Forelimb muscle (tissue), 1 donor: ENCODE data around the gene SULT1A1. TPM values are rescaled to one million over a fixed set of nuclear protein-coding genes. Genes with fewer than 3 reads are reported as not detected.
"Not testable (repeated sequence)": the region's sequence is repeated elsewhere in the genome, so short reads cannot be mapped to it uniquely, and the experiment has no call there.

Experiments used
- DNase-seq: peaks from one replicate; pipeline ENCODE4 v3.0.0-alpha.2; 2013; ENCODE audit warnings: low read depth
- polyA plus RNA-seq: library from polyadenylated mRNA; unstranded; fragments of 120-200 nt; gene quantifications from one replicate; pipeline ENCODE4 v1.2.1, GENCODE V29; 2013; ENCODE audit not compliant: insufficient read length

The SULT1A1 gene
- polyA plus RNA-seq, 1 donor: 15.5 TPM

DNA sequence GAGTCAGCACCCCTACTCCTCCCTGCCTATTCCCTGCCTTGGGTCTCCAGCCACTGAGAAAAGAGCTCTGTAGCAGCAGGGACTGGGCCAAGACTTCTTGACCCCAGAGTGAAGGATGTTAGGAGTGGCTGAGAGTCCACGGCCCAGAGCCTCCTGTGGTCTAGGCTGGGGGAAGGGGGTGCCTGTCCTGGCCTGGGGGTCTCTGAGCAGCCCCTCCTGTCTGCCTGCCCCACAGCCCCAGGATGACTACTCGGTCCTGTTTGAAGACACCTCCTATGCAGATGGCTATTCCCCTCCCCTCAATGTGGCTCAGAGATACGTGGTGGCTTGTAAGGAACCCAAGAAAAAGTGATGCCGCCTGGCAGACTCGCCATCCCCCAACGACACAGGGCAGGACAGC, 18.5 kb downstream of the SULT1A1 start:
- no peak for DNase-seq

DNA sequence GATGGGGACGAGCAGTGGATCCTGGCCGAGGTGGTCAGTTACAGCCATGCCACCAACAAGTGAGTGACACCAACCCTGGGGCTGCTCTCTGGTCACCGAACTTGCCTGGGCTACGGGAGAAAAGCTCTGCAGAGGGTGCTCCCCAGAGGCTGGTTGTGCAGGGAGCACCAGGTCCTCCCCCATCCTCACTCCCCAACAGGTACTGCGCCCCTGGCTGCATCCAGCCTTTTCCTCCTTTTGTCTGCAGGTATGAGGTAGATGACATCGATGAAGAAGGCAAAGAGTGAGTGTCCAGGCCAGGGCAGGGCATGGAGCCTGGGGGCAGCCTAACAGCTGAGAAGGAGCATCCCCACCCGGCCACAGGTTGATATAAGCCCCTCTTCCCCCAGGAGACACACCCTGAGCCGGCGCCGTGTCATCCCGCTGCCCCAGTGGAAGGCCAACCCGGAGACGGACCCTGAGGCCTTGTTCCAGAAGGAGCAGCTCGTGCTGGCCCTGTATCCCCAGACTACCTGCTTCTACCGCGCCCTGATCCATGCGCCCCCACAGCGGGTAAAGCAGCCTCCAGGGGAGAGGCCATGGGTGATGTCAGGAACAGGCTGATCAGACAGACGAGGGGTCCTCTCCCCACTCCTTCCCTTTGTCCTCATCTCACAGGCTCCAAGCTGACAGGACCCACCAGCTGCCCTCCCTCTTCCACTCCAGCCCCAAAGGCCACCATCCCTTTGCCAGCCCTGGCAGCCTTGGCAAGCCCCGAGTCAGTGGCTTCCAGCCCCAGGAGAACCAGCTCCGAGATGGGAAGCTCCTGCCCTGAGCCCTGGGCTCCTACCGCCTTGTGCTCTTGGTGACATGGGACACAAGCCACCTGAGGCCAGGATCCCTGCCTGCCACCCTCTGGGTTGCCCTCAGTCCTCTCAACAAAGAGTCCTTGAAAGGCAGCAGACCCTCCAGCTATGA, 19.2 kb downstream of the SULT1A1 start:
- no peak for DNase-seq

DNA sequence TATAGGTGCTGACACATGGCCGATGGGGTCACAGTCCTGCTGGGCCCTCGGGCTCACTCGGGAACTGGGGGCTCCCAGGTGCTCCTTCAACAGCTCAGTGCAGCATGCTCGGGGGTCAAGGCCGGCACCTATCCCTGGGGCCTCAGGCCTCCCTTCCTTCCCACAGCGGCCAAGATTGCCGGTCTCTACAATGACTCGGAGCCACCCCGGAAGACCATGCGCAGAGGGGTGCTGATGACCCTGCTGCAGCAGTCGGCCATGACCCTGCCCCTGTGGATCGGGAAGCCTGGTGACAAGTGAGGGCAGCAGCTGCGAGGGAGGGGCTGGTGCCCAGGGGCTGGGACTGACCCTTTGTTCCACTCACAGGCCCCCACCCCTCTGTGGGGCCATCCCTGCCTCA, 19.9 kb downstream of the SULT1A1 start:
- no peak for DNase-seq

DNA sequence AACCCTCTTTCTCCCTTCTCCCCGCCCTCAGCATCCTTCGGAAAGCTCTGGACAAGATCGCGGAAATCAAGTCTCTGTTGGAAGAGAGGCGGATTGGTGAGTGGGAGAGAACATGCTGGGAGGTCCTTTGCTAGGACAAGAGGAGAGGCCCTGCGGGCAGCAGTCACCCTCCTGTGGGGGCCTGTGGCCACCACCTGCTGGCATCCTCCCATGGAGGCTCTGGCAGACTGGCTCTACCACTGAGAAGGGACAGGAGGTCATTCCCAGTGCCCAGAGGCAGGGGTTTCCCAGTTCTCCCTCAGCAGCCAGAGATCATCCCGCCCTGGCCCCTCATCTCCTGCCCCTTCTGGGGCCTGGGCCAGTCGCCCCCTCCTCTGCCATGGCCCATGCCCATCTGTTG, 20.8 kb downstream of the SULT1A1 start:
- no peak for DNase-seq

DNA sequence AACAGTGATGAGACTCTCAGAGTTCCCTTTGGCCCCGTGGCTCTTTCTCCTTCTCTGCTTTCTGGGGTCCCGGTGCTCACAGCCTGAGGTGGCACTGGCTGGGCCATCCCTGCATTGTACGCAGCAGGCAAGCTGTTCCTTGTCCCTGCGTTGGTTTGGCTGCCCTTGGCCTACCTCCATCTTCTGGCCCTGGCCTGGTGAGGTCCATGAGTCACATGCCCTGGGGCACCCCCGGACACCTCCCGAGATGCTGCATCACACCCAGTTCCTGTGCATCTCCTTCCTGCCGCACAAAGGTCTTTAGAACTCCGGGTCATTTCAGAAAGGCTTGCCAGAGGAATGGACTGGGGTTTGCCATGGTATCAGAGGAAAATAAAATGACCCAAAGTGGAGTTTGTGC, 22.5 kb downstream of the SULT1A1 start:
- DNase-seq: no peak

DNA sequence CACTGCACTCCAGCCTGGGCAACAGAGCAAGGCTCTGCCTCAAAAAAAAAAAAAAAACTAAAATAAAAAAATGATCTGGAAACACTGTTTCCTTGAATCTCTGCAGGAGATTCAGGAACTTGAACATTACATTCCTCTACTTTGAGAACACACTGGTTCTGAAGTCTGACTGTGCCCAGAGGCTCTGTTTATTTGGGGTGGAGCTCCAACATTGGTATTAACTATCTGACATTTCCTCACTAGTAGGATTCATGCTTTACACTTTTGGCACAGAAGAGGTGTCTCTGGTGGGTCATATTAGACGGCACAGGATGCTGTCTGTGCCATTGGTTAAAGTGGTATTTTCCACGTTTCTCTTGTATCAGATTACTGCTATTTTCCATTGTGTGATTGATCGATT, 23.4 kb downstream of the SULT1A1 start:
- no peak for DNase-seq

DNA sequence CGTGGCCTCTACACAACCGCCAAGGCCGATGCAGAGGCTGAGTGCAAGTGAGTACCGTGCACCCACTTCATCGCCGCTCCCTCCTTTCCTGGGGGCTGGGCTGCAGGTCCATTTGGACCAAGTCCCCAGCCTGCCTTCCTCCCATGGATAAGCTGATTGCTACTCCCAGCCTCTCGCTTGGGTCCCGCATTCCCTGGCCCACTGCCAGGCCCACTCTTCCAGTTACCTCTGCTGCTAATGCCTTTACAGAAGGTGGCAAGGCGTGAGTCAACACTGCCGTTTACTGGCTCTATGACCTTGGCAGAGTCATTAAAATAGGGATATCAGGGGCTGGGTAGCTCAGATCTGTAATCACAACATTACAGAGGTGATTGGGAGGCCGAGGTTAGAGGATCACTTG, 24.2 kb downstream of the SULT1A1 start:
- no peak for DNase-seq

DNA sequence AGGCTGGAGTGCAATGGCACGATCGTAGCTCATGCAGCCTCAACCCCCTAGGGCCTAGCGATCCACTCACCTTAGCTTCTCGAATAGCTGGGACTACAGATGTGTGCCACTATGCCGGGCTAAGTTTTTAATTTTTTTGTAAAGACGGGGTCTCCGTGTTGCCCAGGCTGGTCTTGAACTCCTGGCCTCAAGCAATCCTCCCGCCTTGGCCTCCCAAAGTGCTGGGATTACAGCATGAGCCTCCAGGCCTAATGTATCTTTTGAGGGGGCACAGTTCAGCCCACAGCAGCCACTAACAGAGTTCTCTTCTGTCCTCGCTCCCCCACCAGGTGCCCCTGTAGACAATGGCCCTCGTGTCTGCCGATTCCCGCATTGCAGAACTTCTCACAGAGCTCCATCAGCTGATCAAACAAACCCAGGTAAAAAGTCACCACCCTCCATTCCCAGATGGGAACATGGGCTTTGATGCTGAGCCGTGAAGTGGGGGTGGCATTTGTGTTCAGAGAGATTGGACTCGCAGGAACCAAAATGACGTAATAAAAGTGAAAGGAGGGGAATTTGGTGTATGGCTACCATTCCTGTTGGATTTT, 29.0 kb downstream of the SULT1A1 start:
- no peak for DNase-seq

DNA sequence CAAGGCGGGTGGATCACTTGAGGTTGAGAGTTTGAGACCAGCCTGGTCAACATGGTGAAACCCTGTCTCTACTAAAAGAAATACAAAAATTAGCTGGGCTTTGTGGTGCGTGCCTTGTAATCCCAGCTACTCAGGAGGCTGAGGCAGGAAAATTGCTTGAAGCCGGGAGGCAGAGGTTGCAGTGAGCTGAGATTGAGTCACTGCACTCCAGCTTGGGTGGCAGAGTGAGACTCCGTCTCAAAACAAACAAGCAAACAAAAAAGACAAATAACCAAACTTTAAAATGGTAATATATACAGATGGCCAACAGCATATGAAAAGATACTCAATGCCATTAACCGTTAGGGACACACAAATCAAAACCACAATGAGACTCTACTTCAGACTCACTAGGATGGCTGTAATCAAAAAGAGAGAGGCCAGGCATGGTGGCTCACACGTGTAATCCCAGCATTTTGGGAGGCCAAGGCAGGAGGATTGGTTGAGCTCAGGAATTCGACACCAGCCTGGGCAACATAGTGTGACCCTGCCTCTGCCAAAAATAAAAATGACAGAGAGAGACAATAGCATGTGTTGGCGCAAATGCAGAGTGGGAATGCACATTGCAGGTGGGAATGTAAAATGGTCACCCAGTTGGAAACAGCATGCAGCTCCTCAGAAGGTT, 34.3 kb downstream of the SULT1A1 start:
- DNase-seq: no peak

DNA sequence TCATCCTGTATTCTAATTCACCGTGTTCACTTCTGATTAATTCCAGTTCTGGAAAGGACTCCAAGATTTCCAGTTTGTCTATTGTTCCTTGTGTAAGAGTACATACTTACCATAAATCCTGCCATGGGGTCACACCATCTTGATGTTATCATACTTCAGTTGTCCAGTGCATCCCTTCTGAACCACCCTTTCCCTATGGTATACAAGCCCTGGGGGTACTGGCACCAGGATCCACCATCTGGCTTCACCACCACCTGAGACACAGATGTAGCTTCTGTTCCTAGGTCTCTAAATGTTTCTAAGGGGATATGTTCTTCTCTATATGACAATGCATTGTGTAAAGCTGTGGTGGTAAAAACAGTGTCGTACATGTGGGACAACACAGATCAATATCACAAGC, 34.9 kb downstream of the SULT1A1 start:
- DNase-seq: no peak

DNA sequence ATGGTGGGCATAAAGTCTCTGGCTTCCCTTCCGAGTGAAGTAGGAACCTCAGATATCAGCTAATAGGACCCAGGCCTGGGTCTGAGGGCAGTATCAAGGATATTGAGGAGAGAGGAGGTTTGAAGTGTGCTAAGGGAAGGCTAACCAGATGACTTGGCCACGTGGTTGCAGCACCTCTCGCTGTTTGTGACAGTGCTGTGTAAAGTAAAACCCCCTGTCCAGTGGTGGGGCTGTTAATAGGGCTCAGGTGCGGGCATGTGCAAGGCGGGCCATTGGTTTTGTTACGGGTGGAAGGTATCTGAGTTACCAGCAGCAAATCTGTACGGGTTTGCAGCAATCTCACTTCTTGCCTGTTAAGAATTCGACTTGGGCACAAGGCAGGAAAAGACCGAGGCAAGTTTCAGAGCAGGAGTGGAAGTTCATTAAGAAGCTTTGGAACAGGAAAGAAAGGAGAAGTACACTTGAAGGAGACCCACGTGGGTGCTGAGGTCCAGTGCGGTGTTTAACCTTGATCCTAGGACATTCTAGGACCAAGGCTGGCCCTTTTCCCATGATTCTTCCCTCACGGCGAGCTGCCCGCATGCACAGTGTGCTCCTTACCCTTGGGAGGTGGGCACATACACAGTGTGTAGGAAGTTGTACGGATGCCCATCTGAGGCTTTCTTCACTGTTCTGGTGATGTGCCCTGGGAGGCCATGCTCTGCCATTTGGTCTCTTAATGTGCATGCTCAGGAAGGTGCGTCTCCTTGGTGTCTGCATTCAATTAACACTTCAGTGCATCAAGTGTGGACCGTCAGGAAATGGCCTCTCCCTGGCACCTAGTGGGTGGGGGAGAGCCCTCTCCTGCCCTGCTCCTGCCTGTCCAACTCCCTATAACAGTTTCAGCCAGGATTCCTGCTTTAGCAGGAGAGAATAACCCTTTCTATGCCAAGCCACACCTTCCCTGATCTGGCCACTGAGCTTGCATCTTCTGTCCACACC, 35.8 kb downstream of the SULT1A1 start:
- DNase-seq: no peak

DNA sequence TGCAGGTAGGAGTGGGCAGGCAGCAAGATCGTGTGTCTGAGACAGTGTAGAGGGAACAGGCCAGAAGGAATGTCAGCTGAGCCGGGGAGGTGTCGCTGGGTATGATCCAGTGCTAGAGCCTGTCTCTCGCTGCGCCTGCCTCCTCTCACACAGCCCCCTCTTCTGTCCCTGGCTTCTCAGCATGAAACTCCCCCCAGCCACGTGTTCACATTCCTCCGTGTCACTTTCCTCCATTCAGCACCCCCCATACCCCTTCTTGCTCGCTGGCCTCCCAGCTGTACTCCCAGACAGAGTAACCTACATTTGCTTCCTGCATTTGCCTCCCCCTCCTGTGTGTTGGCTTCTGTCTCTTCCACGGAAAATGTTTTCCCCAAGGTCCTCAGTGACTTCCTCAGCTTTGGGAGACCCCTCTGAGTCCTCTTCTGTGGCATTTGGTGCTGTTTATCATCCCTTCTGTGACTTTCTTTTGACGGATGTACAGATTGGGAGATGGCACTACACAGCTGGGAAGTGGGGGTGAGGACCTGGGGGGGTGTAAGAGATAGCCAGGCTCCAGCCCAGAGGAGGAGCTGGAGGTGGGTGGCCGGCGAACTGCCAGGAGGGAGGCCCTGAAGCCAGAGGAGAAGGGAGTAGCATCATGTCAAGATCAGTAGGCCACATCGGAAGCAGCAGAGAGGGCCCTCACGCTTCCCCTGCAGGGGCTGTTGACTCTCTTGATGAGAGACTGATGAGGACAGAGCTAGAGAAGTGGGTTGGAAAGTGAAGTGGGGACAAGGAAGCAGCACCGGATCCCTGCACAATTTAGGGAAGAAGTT, 36.9 kb downstream of the SULT1A1 start:
- peak; percentile 59 for DNase-seq

DNA sequence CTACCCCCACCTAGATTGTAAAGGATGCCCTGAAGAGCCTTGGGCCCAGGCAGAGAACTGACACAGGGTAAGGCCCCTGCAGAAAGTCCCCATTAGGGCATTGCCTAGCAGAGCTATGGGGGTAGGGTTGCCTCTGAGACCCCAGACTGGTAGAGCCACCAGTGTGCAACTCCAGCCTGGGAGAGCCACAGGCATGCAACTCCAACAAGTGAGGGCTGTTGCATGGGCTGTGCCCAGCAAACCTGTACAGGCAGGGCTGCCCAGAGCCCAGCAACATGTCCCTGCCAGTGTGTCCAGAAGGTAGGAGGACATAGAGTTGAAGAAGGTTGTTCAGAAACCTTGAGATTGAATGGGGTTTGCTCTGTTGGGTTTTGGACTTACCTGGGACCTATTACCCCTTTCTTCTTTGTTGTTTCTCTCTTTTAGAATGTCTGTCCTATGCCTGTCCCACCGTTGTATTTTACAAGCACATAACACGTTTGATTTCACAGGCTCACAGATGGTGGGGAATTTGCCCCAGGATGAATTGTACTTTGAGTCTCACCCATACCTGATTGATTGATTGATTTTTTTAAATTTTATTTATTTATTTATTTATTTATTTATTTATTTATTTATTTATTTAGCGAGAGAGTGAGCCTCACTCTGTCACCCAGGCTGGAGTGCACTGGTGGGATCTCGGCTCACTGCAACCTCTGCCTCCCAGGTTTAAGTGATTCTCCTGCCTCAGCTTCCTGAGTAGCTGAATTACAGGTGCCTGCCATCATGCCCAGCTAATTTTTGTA, 39.7 kb downstream of the SULT1A1 start:
- DNase-seq: no peak

DNA sequence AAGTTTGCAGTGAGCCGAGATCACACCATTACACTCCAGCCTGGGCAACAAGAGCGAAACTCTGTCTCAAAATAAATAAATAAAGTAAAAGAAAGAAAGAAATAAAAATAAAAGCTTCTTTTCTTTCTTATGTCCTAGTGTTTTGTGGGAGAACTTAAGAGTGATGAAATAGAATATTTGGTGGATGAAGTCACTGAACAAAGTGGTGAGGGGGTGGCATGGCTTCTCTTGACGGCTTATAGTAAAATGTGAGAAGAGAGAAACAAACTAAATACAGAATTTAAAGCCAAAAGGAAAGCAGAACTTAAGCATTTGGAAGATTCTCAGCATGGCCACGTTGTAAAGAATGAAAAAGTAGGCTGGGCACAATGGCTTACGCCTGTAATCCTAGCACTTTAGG, 40.8 kb downstream of the SULT1A1 start:
- no peak for DNase-seq

DNA sequence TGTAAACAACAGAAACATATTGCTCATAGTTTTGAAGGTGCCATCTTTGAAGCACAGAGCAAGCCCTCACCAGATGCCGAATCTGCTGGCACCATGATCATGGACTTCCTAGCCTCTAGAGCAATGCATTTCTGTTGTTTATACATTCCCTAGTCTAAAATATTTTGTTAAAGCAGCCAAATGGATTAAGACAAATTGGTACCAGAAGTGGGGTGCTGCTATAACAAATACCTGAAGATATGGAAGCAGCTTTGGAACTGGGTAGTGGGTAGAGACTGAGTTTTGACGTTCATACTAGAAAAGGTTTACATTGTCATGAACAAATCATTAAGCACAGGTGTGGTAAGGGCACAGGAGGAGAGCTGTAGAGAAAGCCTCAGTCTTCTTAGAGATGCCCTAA, 42.6 kb downstream of the SULT1A1 start:
- no peak for DNase-seq

DNA sequence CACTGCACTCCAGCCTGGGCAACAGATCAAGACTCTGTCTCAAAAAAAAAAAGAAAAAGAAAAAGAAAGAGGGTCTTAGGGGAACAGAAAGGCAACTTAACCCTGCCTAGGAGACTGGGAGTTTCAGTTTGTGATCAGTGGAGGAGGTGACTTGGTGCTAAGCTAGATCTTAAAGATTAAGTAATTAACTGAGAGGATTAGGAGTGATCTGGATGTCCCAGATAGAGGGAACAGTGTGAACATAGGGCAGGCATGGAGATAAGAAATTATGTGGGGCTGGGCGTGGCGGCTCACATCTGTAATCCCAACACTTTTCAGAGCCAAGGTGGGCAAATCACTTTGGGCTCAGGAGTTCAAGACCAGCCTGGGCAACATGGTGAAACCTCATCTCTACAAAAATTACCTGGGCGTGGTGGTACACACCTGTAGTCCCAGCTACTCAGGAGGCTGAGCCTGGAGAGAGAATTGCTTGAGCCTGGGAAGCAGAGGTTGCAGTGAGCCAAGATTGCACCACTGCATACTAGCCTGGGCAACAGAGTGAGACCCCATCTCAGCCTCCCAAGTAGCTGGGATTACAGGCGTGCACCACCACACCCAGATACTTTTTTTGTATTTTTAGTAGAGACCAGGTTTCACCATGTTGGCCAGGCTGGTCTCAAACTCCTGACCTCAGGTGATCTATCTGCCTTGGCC, 43.5 kb downstream of the SULT1A1 start:
- not testable (repeated sequence) for DNase-seq

DNA sequence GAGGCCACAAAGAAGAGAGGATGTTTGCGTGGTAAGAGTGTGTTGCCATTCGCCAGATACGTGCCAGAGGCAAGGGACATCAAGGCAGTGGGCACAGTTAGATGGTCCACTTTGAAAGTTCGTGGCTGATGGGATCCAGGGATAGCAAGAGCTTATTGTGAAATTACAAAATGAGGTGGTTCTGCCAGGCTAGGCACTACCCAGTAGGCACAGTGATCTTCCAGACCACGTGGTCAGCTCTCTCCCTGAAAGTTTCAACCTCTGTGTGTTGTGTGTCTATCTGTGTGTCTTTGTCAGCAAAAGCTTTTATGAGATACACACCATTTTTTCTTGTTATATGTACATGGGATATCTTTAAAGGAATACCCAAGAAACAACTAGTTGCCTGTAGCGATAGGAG, 46.6 kb downstream of the SULT1A1 start:
- DNase-seq: no peak

DNA sequence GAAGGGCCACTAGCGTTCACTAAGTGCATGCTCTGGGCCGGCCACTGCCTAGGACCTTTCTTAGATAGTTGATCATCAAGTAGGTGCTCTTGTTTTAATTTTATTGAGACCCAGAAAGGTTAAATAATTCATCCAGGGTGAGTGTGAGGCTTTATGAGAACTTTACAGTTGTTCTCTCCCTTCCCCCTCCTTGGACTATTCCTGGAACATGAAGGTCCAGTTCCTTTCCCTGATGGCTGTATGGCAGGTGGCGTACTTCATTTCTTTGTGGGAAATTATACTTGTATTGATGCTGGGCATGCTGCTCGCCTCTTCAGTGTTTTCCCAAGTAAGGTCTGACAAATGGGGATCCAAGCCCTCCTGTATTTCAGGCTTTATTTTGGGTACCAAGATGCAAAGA, 47.6 kb downstream of the SULT1A1 start:
- DNase-seq: no peak

DNA sequence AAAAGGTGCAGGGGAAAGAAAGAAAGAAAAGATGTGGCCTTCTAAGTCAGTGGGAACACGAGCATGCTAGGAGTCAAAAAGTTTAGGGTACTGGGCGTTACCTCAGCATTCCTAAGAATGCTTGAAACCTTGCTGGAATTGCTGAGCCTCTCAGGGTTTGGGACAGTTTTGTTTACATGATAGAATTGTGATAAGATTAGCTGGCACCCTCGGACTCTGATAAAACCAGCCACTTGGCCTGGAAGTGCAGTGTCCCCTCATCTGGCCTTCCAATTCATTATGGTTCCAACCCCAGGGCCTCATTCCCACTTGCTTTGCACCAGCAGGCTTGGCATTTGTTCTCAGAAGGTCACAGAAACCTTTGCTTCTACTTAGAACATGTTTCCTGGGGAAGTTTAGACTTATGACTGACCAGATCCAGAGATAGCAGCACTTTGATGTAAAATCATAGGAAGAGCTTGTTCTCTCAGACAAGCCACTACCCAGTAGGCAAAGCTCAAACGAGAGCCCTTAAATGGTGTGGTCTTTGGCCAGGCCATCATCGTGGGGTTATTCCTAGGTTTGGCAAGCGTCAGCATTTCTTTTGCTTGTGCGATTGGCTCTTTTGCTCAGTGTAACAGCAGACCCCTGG, 48.2 kb downstream of the SULT1A1 start:
- no peak for DNase-seq
